ENCODE data around the gene MRPL34. TPM values are rescaled to one million over a fixed set of nuclear protein-coding genes. Genes with fewer than 3 reads are reported as not detected.

The MRPL34 gene
- total and polyA plus RNA-seq, 9 of the 15 experiments (the other 6 are each of a cell fraction or from before 2014, with no cell fraction given) = 11.5 to 256 (median 72.5) TPM

- TF ChIP-seq THRA (IDR thresholded peaks at IDR 0.05) (no peak), STAT5A (IDR thresholded peaks at IDR 0.05; ENCODE audit: borderline replicate concordance, low read length) (peak; percentile 20; the same call in 1 of the 2 replicates), THAP12 (CRISPR knock-in tag; IDR thresholded peaks at IDR 0.05) (peak; percentile 93), JUND (IDR thresholded peaks at IDR 0.05; ENCODE audit: borderline replicate concordance, low read depth, low read length) (peak; percentile 91), JUND (tag; IDR thresholded peaks at IDR 0.05; ENCODE audit: borderline replicate concordance, low read depth, low read length) (peak; percentile 79; the same call in 1 of the 3 replicates), MAFF (IDR thresholded peaks at IDR 0.05; ENCODE audit: low read length) (no peak), ZFPM2 (CRISPR knock-in tag; IDR thresholded peaks at IDR 0.05) (no peak), ZFP36 (IDR thresholded peaks at IDR 0.05; ENCODE audit: low read depth, low read length, partially characterized antibody) (peak; percentile 76), SNIP1 (IDR thresholded peaks at IDR 0.05; ENCODE audit: low read depth) (peak; percentile 39; the same call in 1 of the 2 replicates), HNRNPK (IDR thresholded peaks at IDR 0.05; ENCODE audit: low read depth, low read length, poor library complexity, severe bottlenecking) (peak; percentile 56), HOXB6 (CRISPR knock-in tag; IDR thresholded peaks at IDR 0.05; ENCODE audit: borderline replicate concordance) (no peak), RCOR1 (IDR thresholded peaks at IDR 0.05; ENCODE audit: borderline replicate concordance in 1 of 2, low read depth in 2 of 2, low read length in 2 of 2) (peak; percentile 82 to 96), ZNF551 (CRISPR knock-in tag; IDR thresholded peaks at IDR 0.05) (no peak), NCOR1 (IDR thresholded peaks at IDR 0.05) (no peak), MECOM (CRISPR knock-in tag; IDR thresholded peaks at IDR 0.05) (no peak), HMGXB4 (CRISPR knock-in tag; IDR thresholded peaks at IDR 0.05) (0 out of 2 replicates have a peak, but pooled peaks have one; percentile 10), SETDB1 (IDR thresholded peaks at IDR 0.05; ENCODE audit: low read length) (no peak), ZZZ3 (IDR thresholded peaks at IDR 0.05) (no peak), VEZF1 (CRISPR knock-in tag; IDR thresholded peaks at IDR 0.05) (peak; percentile 61; the same call in 1 of the 2 replicates), TGIF2 (CRISPR knock-in tag; IDR thresholded peaks at IDR 0.05) (no peak; the same call in 1 of the 2 replicates)
Measured at GRCh38 chr19:17334414-17335409, 29.0 kb downstream of the MRPL34 start, which contains the start of gene ANO8 (continued).

Measured in K562 (cell line).